Liver (tissue), 3 donors: ENCODE results near the gene HIVEP3.

ENCODE experiments used
- CTCF ChIP-seq: fragments of 150-350 bp; IDR thresholded peaks from 2 replicates; pipeline ENCODE4 v1.5.1; 2017; ENCODE audit warnings: improper control_type of control experiment, low read depth, low read length; ENCODE audit not compliant: missing input control
- JUND ChIP-seq, 2 donors: IDR thresholded peaks; 2 replicates each; pipeline ENCODE4 v1.6.1; 2016; ENCODE audit warnings: antibody characterized with exemption in 2 of 2
- NR2F2 ChIP-seq: IDR thresholded peaks from 2 replicates; pipeline ENCODE4 v1.6.1; 2016; ENCODE audit warnings: antibody characterized with exemption
- REST ChIP-seq: IDR thresholded peaks from 2 replicates; pipeline ENCODE4 v1.6.1; 2016; ENCODE audit warnings: antibody characterized with exemption, mild to moderate bottlenecking
- ZBTB33 ChIP-seq: IDR thresholded peaks from 2 replicates; pipeline ENCODE4 v1.6.1; 2016; ENCODE audit warnings: antibody characterized with exemption
- donor health status: healthy.
- donor health status: healthy.

GRCh38 chr1:41642922-41643821 is 275.6 kb downstream of the HIVEP3 start:
- TF ChIP-seq CTCF (no peak), NR2F2 (no peak), REST (no peak), JUND (IDR thresholded peaks at IDR 0.05) (no peak), ZBTB33 (no peak)
